Esophagus muscularis mucosa (tissue), 4 donors: Measurements from ENCODE around the gene YLPM1.

Experiments used
- EP300 ChIP-seq: sonication (generic); formaldehyde crosslinking; IDR thresholded peaks from one replicate; pipeline ENCODE4 v1.6.1; 2017; ENCODE audit warnings: antibody characterized with exemption
- POLR2A ChIP-seq: fragments of 450-650 bp; IDR thresholded peaks from one replicate; pipeline ENCODE4 v1.6.1; 2017; ENCODE audit warnings: antibody characterized with exemption, moderate library complexity, mild to moderate bottlenecking, low read depth
- TF ChIP-seq, protein P1 (sequence below), 3 experiments: fragments of 200-600 bp in 2 of 3; fragments of 450-650 bp in 1 of 3; sonication (generic) in 2 of 3; IDR thresholded peaks; one replicate each; pipeline ENCODE4 v1.5.1; 2017 to 2019; ENCODE audit warnings: antibody characterized with exemption in 3 of 3, mild to moderate bottlenecking in 2 of 3, moderate library complexity in 1 of 3

DNA sequence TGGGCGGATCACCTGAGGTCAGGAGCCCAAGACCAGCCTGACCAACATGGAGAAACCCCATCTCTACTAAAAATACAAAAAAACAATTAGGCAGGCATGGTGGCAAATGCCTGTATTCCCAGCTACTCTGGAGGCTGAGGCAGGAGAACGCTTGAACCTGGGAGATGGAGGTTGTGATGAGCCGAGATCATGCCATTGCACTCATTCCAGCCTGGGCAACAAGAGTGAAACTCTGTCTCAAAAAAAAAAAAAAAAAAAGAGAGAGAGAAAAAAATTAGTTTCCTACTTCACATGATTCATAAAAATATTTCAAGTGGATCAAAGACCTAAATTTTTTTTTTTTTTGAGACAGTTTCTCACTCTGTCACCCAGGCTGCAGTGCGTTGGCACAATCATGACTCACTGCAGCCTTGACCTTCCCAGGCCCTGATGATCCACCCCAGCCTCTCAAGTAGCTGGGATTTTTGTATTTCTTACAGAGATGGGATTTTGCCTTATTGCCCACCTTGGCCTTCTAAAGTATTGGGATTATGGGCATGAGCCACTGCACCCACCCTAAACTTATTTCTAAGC, 25.3 kb upstream of the YLPM1 start:
- TF ChIP-seq EP300 (no peak), POLR2A (no peak)
- TF ChIP-seq, protein P1, sequence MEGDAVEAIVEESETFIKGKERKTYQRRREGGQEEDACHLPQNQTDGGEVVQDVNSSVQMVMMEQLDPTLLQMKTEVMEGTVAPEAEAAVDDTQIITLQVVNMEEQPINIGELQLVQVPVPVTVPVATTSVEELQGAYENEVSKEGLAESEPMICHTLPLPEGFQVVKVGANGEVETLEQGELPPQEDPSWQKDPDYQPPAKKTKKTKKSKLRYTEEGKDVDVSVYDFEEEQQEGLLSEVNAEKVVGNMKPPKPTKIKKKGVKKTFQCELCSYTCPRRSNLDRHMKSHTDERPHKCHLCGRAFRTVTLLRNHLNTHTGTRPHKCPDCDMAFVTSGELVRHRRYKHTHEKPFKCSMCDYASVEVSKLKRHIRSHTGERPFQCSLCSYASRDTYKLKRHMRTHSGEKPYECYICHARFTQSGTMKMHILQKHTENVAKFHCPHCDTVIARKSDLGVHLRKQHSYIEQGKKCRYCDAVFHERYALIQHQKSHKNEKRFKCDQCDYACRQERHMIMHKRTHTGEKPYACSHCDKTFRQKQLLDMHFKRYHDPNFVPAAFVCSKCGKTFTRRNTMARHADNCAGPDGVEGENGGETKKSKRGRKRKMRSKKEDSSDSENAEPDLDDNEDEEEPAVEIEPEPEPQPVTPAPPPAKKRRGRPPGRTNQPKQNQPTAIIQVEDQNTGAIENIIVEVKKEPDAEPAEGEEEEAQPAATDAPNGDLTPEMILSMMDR (IDR thresholded peaks at IDR 0.05): no peak
